Nephron progenitor cell (in vitro differentiated cells): Measurements from ENCODE around the gene SIX5.

Experiments used
- DNase-seq: peaks from one replicate; pipeline ENCODE4 v3.0.0; 2021
- H3K27ac Mint-ChIP-seq: 2 replicates; pipeline ENCODE4 v1.8.0; 2021; ENCODE audit warnings: mild to moderate bottlenecking, moderate library complexity, mixed read lengths
- H3K27me3 Mint-ChIP-seq: 2 replicates; pipeline ENCODE4 v1.8.0; 2021; ENCODE audit warnings: mild to moderate bottlenecking, low read depth, mixed read lengths; ENCODE audit not compliant: poor library complexity
- H3K36me3 Mint-ChIP-seq: 2 replicates; pipeline ENCODE4 v1.8.0; 2021; ENCODE audit warnings: low read depth, mixed read lengths
- H3K4me1 Mint-ChIP-seq: 2 replicates; pipeline ENCODE4 v1.8.0; 2021; ENCODE audit warnings: mixed read lengths
- H3K4me3 Mint-ChIP-seq: 2 replicates; pipeline ENCODE4 v1.8.0; 2021; ENCODE audit warnings: mild to moderate bottlenecking, moderate library complexity, mixed read lengths
- H3K9me3 Mint-ChIP-seq: 2 replicates; pipeline ENCODE4 v1.8.0; 2021; ENCODE audit warnings: mild to moderate bottlenecking, moderate library complexity, mixed read lengths
- TF ChIP-seq, protein P1 (sequence below): fragments of 200-600 bp; sonication (generic); IDR thresholded peaks from 2 replicates; pipeline ENCODE4 v1.5.0; 2021; ENCODE audit warnings: antibody characterized with exemption

The SIX5 gene

DNA sequence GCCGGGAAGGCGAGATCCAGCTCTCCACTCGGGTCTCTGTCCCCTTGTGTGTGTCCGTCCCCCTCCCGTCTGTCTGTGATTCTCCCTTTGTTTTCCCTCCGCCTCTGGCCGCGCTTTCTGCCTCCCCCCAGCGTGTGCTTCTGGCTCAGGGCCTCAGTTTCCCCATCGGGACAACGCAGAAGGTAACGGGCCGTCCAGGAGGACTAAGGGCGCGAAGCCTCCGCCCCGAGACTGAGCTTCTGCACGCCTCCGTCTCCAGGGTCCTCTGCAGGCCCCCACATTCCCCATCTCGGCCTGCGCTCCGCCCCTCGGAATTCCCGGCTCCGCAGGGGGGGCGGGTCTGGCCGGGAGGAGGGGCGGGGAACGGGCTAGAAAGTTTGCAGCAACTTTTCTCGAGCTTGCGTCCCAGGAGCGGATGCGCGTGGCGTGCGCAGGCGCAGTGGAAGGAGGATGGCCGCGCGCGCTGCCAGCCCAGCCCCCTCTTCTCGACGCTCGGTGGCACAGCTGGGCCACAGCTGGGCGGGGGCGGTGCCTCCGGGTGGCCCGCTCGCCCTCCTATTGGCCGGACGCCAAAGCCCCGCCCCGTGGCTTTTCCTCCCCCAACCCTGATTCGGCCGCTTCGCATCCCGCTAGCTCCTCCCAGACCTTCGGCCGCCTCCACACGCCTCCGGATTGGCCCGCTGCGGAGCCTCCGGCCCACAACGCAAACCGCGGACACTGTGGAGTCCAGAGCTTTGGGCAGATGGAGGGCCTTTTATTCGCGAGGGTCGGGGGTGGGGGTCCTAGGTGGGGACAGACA, at the start of gene SIX5:
Gene SIX5, minus strand, starts transcription at position 269 of the 799 bp plus-strand sequence. CDS start 408 bp downstream, outside the sequence.
- no peaks in the 10 kb centered on the region for H3K9me3 Mint-ChIP-seq
- peak within 1 kb of the TSS; percentile 95 for H3K4me3 Mint-ChIP-seq
- peaks cover 9% of the 10 kb centered on the region for H3K36me3 Mint-ChIP-seq
- TF ChIP-seq, protein P1, sequence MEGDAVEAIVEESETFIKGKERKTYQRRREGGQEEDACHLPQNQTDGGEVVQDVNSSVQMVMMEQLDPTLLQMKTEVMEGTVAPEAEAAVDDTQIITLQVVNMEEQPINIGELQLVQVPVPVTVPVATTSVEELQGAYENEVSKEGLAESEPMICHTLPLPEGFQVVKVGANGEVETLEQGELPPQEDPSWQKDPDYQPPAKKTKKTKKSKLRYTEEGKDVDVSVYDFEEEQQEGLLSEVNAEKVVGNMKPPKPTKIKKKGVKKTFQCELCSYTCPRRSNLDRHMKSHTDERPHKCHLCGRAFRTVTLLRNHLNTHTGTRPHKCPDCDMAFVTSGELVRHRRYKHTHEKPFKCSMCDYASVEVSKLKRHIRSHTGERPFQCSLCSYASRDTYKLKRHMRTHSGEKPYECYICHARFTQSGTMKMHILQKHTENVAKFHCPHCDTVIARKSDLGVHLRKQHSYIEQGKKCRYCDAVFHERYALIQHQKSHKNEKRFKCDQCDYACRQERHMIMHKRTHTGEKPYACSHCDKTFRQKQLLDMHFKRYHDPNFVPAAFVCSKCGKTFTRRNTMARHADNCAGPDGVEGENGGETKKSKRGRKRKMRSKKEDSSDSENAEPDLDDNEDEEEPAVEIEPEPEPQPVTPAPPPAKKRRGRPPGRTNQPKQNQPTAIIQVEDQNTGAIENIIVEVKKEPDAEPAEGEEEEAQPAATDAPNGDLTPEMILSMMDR = no peak
- peak; percentile 99 for DNase-seq
- H3K27me3 Mint-ChIP-seq = no peaks in the 10 kb centered on the region
- peak within 1 kb of the TSS; percentile 99 for H3K27ac Mint-ChIP-seq
- peaks cover 39% of the 10 kb centered on the region for H3K4me1 Mint-ChIP-seq

DNA sequence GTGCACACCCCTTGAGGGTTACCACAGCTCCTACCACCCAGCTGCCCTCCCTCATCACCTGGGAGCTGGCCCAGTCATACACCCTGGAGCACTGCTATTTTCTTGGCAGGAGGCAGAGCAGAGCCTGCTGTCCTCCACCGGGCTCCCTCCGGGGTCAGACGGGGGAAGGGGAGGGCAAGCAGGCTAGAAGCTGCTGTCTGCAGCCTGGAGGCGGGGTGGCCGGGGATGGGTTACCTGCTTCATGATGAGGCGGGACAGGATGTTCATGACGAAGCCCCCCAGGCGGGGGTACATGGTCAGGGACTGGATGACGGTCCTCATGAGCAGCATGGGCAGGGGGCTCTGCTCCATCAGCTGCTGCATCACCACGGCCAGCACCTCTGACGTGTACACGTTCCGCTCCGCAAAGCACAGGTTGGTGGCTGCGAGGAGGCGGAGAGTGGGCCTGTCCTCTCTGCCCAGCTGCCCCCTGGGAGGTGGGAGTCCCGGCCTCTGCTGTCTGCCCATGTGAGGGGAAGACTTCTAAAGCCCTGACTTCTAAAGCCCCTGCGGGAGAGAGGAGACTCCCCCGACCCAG, 48.8 kb upstream of the SIX5 start:
- Mint-ChIP-seq H3K4me1 (peaks cover 53% of the 10 kb centered on the region), H3K9me3 (no peaks in the 10 kb centered on the region), H3K36me3 (peaks cover 10% of the 10 kb centered on the region), H3K4me3 (no peak overlapping the region), H3K27me3 (peaks cover 6% of the 10 kb centered on the region), H3K27ac (no peak overlapping the region)
- TF ChIP-seq, protein P1 = no peak
- DNase-seq = no peak

DNA sequence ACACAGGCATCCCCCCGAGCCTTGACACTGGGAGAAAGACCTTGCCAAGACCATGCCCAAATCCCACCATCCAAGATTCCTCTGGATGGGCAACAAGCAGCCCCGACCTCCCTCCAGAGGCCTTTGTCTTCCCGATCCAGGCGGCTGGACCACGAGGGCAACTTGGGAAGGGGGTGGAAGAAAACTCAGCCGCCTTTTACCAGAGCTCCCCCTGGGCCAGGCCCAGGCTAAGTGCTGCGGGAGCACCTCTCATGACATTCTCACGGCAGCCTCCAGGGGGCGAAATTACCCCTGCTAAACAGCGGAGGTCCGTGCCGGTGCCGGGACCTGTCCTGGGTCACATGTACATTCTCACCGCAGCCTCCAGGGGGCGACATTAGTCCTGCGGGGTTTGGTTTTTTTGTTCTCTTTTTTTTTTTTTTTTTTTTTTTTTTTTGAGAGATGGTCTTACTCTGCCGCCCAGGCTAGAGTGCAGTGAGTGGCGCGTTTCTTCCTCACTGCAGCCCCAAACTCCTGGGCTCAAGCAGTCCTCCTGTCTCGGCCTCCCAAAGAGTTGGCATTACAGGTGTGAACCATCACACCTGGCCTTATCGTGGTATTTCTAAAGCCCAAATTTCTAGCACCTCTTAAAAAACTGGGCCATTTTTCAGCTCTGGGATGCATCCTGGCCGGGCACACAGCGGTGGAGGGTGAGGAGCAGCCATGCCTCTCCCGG, 48.1 kb upstream of the SIX5 start:
- Mint-ChIP-seq H3K27me3 (peaks cover 6% of the 10 kb centered on the region), H3K4me1 (peaks cover 53% of the 10 kb centered on the region), H3K36me3 (peaks cover 8% of the 10 kb centered on the region), H3K9me3 (no peaks in the 10 kb centered on the region), H3K27ac (no peak overlapping the region), H3K4me3 (peak overlapping the region; percentile 72)
- peak; percentile 99 for DNase-seq
- TF ChIP-seq, protein P1 = peak; percentile 99

DNA sequence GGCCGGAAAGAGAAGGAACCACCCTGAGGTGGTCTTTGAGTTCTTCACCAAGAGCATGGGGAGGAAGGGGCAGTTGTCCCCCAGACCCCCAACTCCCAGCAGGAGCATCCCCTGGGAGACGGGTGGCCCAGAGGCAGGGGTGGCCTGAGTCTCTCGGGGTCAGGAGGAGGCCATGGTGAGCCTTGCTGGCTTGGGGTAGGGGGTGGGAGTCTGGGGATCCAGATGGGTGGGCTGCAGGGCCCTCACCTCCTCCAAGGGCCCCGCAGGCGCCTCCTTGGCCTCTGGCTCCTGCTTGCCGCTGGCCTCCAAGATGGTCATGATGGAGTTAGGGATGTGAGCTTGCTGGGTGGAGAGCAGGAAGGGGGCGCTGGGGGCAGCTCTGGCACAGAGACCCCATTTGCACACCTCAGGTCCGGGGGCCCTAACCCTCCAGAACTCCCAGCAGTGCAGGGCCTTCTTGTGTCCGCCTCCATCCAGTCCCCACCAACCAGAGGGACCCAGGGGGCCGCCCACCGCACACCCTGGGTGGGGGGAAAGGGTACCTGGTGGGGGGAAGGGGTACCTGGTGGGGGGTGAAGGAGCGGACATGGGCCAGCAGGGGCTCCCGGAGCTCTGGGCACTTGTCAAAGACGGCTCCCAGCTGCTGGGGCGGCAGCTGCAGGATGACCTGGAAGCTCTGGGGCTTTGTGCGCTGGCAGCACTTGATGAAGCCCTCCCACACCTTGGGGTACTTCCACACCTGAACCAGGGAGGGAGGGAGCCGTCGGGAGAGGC, 47.4 kb upstream of the SIX5 start:
- Mint-ChIP-seq H3K27ac (peak overlapping the region; percentile 48), H3K27me3 (peaks cover 6% of the 10 kb centered on the region), H3K36me3 (peaks cover 4% of the 10 kb centered on the region), H3K4me1 (peaks cover 49% of the 10 kb centered on the region), H3K9me3 (no peaks in the 10 kb centered on the region), H3K4me3 (peak overlapping the region; percentile 87)
- TF ChIP-seq, protein P1 = no peak
- no peak for DNase-seq

DNA sequence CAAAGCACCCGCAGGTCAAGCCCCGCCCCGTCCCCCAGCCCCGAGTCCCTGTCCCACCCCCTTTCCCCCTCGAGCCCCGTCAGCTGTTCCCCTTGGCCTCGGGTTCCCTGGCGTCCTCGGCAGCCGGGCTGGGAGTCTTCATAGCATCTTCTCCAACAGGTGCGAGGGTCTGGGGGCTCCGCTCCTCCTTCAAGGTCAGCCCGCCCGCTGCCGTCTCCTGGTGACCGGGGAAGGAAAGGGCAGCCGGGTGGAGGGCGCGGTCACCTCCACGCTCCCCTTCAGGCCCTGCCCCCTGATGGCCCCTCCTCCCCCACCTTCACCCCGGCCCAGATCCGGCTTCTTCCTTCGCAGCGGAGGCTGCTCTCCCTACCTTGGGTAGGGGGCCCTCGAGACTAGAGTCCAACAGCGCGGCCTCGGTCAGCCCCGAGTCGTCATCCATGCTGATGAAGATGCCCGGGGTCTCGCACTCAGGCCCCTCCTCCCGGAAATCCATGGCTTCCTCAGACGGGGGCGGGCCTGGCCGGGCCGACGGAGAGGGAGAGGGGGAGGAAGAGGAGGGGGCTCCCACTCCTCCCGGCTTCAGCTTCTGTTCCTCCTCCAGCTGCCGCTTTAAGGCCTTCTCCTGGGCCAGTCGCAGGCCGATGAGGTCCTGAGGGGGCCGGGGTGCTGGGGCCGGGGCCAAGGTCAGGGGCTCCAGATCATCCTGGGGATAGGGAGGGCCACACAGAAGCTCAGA, 46.6 kb upstream of the SIX5 start:
- Mint-ChIP-seq H3K4me1 (peaks cover 43% of the 10 kb centered on the region), H3K27me3 (peaks cover 6% of the 10 kb centered on the region), H3K9me3 (no peaks in the 10 kb centered on the region), H3K36me3 (no peaks in the 10 kb centered on the region), H3K4me3 (peak overlapping the region; percentile 87), H3K27ac (peak overlapping the region; percentile 54)
- TF ChIP-seq, protein P1 = no peak
- DNase-seq = peak; percentile 81
